OCI-LY7 (cell line): ENCODE data around the gene SEBOX. TPM values are rescaled to one million over a fixed set of nuclear protein-coding genes. Genes with fewer than 3 reads are reported as not detected.

Experiments
- BruUV-seq: library from RNA; stranded (reverse); fragments of 400-500 nt; replicated peaks from 2 replicates; lab custom pipeline; 2021; lab: Mats Ljungman, UMichigan
- CTCF ChIA-PET: fragments of 300-600 bp; sonication (Branson Sonifier 250); formaldehyde crosslinking; loops from one replicate; lab custom pipeline; 2022; ENCODE audit warnings: antibody characterized with exemption; ENCODE audit not compliant: unreplicated experiment; lab: Charles Lee
- POLR2A ChIA-PET: fragments of 300-600 bp; sonication (Branson Sonifier 250); formaldehyde crosslinking; loops from one replicate; lab custom pipeline; 2022; ENCODE audit warnings: antibody characterized with exemption; lab: Charles Lee
- DNase-seq: peaks from one replicate; pipeline ENCODE4 v3.0.0-alpha.2; 2015; ENCODE audit warnings: low spot score
- H2AFZ ChIP-seq: fragments of 200-600 bp; sonication (generic), shearing (Covaris generic); 2 replicates; pipeline ENCODE4 v1.6.1; 2014; ENCODE audit warnings: mild to moderate bottlenecking, antibody characterized with exemption, low read length, moderate library complexity
- H3K27ac ChIP-seq: fragments of 200-600 bp; sonication (generic); 2 replicates; pipeline ENCODE4 v1.5.1; 2014; ENCODE audit warnings: mixed run types, low read depth, mild to moderate bottlenecking, moderate library complexity, low read length, inconsistent platforms; ENCODE audit not compliant: poor library complexity, severe bottlenecking
- H3K36me3 ChIP-seq: fragments of 200-600 bp; sonication (generic); 2 replicates; pipeline ENCODE4 v1.6.1; 2014; ENCODE audit warnings: mild to moderate bottlenecking, antibody characterized with exemption, low read length, moderate library complexity, mixed read lengths; ENCODE audit not compliant: insufficient read depth
- H3K4me1 ChIP-seq: fragments of 200-600 bp; sonication (generic); 2 replicates; pipeline ENCODE4 v1.5.1; 2014; ENCODE audit warnings: mild to moderate bottlenecking, low read length; ENCODE audit not compliant: insufficient read depth, poor library complexity, severe bottlenecking
- H3K4me2 ChIP-seq: fragments of 200-600 bp; sonication (generic); 2 replicates; pipeline ENCODE4 v1.6.1; 2014; ENCODE audit warnings: mild to moderate bottlenecking, low read length
- H3K4me3 ChIP-seq: fragments of 200-600 bp; sonication (generic); 2 replicates; pipeline ENCODE4 v1.5.1; 2014; ENCODE audit warnings: mild to moderate bottlenecking, low read depth, low read length; ENCODE audit not compliant: poor library complexity, severe bottlenecking
- H3K79me2 ChIP-seq: fragments of 200-600 bp; sonication (generic); 2 replicates; pipeline ENCODE4 v1.6.1; 2016; ENCODE audit warnings: low read depth, mild to moderate bottlenecking, low read length, moderate library complexity, mixed read lengths; ENCODE audit not compliant: insufficient read depth
- H3K9me2 ChIP-seq: fragments of 200-600 bp; sonication (generic); 2 replicates; pipeline ENCODE4 v1.6.1; 2016; ENCODE audit warnings: mild to moderate bottlenecking, low read length, mixed read lengths; ENCODE audit not compliant: insufficient read depth
- H3K9me3 ChIP-seq: fragments of 200-600 bp; sonication (generic); 2 replicates; pipeline ENCODE4 v1.6.1; 2014; ENCODE audit warnings: mild to moderate bottlenecking, mixed run types, low read length, mixed read lengths
- H4K20me1 ChIP-seq: fragments of 200-600 bp; sonication (generic); 2 replicates; pipeline ENCODE4 v1.6.1; 2014; ENCODE audit warnings: mild to moderate bottlenecking, antibody characterized with exemption, low read length, moderate library complexity, mixed read lengths; ENCODE audit not compliant: insufficient read depth
- EZH2phosphoT487 ChIP-seq: fragments of 200-600 bp; sonication (generic); IDR thresholded peaks from 2 replicates; pipeline ENCODE4 v1.6.1; 2018; ENCODE audit warnings: low read depth, borderline replicate concordance, mild to moderate bottlenecking, mixed run types, antibody characterized with exemption, low read length, moderate library complexity, mixed read lengths
- intact Hi-C: fragments of 100-400 bp; cut with micrococcal nuclease; formaldehyde crosslinking; loops from one replicate; pipeline ENCODE4 v1.10.0; 2022; ENCODE audit not compliant: unreplicated experiment
- total RNA-seq, 2 experiments: library from RNA; depleted of rRNA in 1 of 2; stranded (reverse); fragments of >200 nt in 1 of 2; shearing (Covaris generic) in 1 of 2; gene quantifications; 2 replicates each; pipeline ENCODE4 v1.2.3, GENCODE V29; 2014 to 2022
- TF ChIP-seq, protein P1 (sequence below): fragments of 200-600 bp; sonication (generic); conservative IDR thresholded peaks from 2 replicates; pipeline ENCODE4 v1.5.1; 2014; ENCODE audit warnings: mild to moderate bottlenecking, antibody characterized with exemption, low read length, moderate library complexity, mixed read lengths

The SEBOX gene
- total RNA-seq, 2 experiments from 2014 or later, result not detected

- Histone ChIP-seq H3K4me3 (no peak overlapping the region), H3K4me2 (no peak overlapping the region), H2AFZ (no peak overlapping the region), H3K79me2 (no peaks in the 10 kb centered on the region), H3K36me3 (peaks cover 17% of the 10 kb centered on the region), H3K4me1 (no peaks in the 10 kb centered on the region), H3K9me3 (no peaks in the 10 kb centered on the region), H3K27ac (no peak overlapping the region), H4K20me1 (no peaks in the 10 kb centered on the region; the same call in 1 of the 2 replicates), H3K9me2 (no peaks in the 10 kb centered on the region)
- no peak for DNase-seq
- no TSS peak for BruUV-seq
- ChIA-PET POLR2A (interaction anchor here (0.7 kb wide), 1 partner anchor 22 kb away, joined by 3 read pairs; no protein-coding TSS in a partner anchor), CTCF (no interaction called here)
- TF ChIP-seq EZH2phosphoT487, result no peak
- TF ChIP-seq, protein P1, sequence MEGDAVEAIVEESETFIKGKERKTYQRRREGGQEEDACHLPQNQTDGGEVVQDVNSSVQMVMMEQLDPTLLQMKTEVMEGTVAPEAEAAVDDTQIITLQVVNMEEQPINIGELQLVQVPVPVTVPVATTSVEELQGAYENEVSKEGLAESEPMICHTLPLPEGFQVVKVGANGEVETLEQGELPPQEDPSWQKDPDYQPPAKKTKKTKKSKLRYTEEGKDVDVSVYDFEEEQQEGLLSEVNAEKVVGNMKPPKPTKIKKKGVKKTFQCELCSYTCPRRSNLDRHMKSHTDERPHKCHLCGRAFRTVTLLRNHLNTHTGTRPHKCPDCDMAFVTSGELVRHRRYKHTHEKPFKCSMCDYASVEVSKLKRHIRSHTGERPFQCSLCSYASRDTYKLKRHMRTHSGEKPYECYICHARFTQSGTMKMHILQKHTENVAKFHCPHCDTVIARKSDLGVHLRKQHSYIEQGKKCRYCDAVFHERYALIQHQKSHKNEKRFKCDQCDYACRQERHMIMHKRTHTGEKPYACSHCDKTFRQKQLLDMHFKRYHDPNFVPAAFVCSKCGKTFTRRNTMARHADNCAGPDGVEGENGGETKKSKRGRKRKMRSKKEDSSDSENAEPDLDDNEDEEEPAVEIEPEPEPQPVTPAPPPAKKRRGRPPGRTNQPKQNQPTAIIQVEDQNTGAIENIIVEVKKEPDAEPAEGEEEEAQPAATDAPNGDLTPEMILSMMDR, result no peak
- intact Hi-C loops, result no loop called here
Observed at GRCh38 chr17:28386391-28386790, 21.4 kb upstream of the SEBOX start.

DNA sequence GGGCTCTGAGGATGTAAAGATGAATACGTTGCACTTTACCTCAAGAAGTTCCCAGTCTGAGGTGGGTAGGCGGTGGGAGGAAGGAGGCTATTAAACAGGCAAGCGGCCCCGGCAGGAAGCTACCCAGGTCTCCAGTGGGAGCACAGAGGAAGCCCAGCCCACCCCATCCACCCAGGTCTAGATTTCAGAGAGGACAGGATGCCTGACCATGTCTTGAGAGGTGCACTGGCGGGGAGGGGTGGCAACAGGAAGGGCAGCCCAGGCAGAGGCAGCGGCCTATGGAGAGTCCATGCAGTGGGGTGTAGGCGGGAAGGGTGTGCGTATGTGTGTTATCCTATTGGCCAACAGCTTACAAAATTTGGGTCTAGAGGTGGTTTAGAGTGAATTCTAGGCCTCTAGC, 20.4 kb upstream of the SEBOX start:
- no peaks in the 10 kb centered on the region for H3K4me1 ChIP-seq
- no peak for TF ChIP-seq EZH2phosphoT487
- TF ChIP-seq, protein P1, result no peak
- H3K27ac ChIP-seq, result no peak overlapping the region
- ChIA-PET CTCF (no interaction called here), POLR2A (no interaction called here)
- no peaks in the 10 kb centered on the region; the same call in 1 of the 2 replicates for H4K20me1 ChIP-seq
- intact Hi-C loops, result no loop called here
- BruUV-seq, result no TSS peak
- H3K4me3 ChIP-seq, result no peak overlapping the region
- DNase-seq, result no peak
- H2AFZ ChIP-seq, result no peak overlapping the region
- no peaks in the 10 kb centered on the region for H3K9me3 ChIP-seq
- no peaks in the 10 kb centered on the region for H3K79me2 ChIP-seq
- peaks cover 8% of the 10 kb centered on the region for H3K36me3 ChIP-seq
- H3K9me2 ChIP-seq, result no peaks in the 10 kb centered on the region
- no peak overlapping the region for H3K4me2 ChIP-seq

DNA sequence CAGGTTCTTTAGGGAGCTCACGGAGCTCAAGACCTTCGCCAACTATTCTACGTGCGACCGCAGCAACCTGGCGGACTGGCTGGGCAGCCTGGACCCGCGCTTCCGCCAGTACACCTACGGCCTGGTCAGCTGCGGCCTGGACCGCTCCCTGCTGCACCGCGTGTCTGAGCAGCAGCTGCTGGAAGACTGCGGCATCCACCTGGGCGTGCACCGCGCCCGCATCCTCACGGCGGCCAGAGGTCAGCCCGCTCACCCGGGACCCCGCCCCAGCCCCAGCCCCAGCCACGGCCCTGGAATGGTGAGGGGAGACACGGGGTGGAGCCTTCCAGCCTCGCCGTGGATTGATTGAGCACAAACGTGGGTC, 20.0 kb upstream of the SEBOX start:
- Histone ChIP-seq H3K9me2 (no peaks in the 10 kb centered on the region), H4K20me1 (no peaks in the 10 kb centered on the region; the same call in 1 of the 2 replicates), H3K9me3 (no peaks in the 10 kb centered on the region), H3K27ac (no peak overlapping the region), H2AFZ (no peak overlapping the region), H3K4me1 (no peaks in the 10 kb centered on the region), H3K36me3 (peaks cover 8% of the 10 kb centered on the region), H3K79me2 (no peaks in the 10 kb centered on the region), H3K4me2 (no peak overlapping the region), H3K4me3 (no peak overlapping the region)
- CTCF ChIA-PET, result no interaction called here
- intact Hi-C loops, result no loop called here
- no peak for DNase-seq
- TF ChIP-seq, protein P1, result no peak
- no peak for TF ChIP-seq EZH2phosphoT487
- no TSS peak for BruUV-seq
- POLR2A ChIA-PET, result no interaction called here
